Measurements from ENCODE around the gene AGFG1.

Gene AGFG1

DNA sequence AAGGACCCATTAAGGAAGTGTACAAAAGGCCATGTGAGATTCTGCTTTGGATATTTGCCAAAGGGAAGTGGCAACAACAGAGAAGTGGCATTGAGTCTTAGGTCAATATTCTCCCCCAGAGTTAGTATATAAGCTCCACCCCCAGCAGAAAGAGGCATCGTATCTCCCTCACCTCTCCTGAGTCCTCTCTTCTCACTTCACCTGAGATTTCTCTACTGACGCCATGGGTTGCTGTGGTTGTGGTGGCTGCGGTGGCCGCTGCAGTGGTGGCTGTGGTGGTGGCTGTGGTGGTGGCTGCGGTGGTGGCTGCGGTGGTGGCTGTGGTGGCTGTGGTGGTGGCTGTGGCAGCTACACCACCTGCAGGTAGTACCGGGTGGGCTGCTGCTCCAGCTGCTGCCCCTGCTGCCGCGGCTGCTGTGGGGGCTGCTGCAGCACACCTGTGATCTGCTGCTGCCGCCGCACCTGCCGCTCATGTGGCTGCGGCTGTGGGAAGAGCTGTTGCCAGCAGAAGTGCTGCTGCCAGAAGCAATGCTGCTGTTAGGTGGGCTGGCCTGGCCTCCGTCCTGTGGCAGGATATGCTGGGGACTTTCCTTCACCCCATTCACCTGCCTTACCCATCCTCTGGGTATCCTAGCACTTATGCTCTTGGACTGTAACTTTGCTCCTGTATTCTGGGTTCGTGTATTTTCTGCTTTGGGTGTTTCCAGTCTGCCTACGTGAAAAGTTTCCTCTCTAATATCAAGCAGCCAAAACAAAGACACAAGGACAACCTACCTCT lies 136.8 kb downstream of the AGFG1 start:
- DNase-seq (ENCODE audit: low spot score), result peak; percentile 7

DNA sequence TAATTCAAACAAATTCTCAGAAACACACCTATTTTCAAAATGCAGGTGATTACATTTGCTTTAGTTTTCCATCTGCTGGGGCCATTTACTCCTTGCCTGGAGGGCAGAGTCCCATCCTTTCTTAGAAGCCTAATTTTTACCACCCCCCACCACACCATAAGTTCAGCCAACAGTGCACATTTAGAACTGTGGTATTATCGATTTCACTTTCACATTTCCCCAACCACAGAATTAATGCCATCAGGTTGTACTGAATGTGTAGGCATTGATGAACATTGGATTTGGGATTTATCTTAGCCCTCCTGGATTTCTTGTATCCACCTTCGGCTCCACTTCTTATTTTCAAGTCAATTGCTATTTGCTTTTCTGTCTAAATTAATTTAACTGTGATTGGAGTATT lies 138.2 kb downstream of the AGFG1 start:
- no peak for DNase-seq (ENCODE audit: low spot score)

All from CD4-positive, alpha-beta T cell treated with Interleukin-2 at 100 ng/mL for 4 hours (primary cell).